GM12872 (cell line): Measurements from ENCODE around the gene MYEOV.

Experiments
- TF ChIP-seq, protein P1 (sequence below): IDR thresholded peaks from 3 replicates; pipeline ENCODE4 v1.5.1; 2011; ENCODE audit warnings: low read depth, mild to moderate bottlenecking, low read length, moderate library complexity; ENCODE audit not compliant: insufficient read depth

MYEOV gene

DNA sequence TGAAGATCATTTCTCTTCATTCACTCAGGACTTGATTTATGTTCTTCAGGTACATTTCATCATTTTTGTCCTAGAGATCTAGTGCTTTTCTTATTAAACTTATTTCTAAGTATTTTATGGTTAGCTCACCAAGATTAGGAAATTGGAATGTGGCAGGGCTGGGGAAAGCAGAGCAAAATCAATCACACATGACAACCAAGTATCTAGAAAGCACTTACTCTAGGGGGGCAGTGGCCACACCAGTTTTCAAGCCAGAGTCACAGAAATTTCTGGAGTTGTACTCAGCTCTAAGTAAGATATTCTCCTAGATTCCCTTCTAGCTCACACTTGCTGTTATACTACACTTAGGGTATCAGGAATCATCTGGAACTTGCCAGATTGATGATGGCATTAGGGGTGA lies 33.3 kb upstream of the MYEOV start:
- TF ChIP-seq, protein P1, sequence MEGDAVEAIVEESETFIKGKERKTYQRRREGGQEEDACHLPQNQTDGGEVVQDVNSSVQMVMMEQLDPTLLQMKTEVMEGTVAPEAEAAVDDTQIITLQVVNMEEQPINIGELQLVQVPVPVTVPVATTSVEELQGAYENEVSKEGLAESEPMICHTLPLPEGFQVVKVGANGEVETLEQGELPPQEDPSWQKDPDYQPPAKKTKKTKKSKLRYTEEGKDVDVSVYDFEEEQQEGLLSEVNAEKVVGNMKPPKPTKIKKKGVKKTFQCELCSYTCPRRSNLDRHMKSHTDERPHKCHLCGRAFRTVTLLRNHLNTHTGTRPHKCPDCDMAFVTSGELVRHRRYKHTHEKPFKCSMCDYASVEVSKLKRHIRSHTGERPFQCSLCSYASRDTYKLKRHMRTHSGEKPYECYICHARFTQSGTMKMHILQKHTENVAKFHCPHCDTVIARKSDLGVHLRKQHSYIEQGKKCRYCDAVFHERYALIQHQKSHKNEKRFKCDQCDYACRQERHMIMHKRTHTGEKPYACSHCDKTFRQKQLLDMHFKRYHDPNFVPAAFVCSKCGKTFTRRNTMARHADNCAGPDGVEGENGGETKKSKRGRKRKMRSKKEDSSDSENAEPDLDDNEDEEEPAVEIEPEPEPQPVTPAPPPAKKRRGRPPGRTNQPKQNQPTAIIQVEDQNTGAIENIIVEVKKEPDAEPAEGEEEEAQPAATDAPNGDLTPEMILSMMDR: no peak

DNA sequence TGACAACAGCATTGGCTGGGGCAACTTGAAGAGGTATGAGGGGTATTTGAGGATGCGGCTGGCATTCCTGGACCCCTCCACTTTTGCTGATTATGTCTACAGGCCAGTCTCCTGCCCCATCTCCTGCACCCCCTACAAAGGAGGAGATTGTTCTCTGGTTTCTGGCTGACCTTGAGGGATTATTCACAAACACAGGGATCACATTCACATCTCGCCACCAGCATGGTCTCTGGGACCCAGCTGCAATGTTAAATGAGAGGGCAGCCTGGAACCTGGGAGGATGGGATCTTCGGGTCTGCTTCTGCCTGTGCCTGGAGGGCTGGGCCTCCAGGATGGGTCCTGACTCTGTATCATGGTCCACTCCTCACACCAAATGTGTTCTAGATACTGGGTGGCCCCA lies 32.8 kb upstream of the MYEOV start:
- TF ChIP-seq, protein P1: no peak

DNA sequence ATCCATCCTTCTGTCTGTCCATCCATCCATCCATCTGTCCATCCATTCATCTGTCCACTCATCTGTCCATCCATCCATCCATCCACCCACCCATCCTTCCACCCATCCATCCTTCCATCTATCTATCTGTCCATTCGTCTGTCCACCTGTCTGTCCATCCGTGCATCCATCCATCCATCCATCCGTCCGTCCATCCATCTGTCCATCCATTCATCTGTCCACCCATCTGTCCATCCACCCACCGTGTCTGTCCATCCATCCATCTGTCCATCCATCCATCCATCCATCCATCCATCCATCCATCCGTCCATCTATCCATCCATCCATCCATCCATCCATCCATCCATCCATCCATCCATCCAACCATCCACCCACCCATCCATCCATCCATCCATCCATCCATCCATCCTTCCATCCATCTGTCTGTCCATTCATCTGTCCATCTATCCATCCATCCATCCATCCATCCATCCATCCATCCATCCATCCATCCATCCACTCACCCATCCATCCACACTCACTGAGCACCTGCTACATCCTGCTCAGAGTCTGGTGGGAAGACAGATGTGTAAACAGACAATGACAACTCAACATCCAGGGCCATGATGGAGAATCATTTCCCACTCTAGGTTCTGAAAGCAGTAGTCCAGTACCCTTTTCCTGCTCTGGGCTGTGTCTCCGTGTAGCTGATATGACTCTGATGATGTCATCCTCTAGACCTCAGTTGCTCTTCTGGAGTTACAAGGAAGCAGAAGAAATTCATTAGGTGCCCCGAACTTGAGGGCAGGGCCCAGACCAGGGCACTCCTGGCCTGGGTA lies 30.8 kb upstream of the MYEOV start:
- TF ChIP-seq, protein P1: no peak

DNA sequence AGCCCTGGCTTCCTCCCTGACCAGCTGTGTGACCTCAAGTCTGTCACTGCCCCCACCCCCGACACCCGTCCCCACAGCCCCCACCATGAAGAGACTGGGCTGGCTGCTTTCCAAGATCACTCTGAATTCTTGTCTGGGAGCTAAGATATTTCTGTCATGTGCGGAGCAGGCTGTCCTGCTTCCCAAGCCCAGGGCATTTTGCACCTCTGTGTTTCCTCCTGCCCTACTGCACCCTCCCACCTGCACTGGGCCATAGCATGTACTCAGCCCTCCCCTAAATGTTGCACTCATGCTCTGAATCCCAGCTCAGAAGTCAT lies 30.3 kb upstream of the MYEOV start:
- TF ChIP-seq, protein P1: no peak

DNA sequence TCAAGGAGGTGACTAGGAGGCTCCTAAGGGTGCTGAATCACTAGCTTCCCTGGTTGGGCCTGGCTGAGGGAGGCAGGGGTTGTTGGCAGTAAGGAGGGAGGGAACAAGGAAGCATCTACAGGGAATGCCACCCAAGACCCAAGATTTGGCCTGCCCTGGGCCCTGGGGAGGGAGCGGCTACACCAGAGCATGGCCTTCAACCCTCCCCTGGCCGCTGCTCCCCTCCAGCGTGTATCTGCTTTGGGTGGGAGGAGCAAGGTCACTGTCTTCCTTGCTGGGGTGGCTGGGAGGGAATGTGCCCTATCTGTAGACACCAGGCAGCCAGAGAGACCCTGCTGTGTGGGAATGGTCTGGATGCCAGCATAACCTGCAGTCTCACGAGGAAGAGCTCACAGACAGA lies 29.5 kb upstream of the MYEOV start:
- TF ChIP-seq, protein P1: no peak

DNA sequence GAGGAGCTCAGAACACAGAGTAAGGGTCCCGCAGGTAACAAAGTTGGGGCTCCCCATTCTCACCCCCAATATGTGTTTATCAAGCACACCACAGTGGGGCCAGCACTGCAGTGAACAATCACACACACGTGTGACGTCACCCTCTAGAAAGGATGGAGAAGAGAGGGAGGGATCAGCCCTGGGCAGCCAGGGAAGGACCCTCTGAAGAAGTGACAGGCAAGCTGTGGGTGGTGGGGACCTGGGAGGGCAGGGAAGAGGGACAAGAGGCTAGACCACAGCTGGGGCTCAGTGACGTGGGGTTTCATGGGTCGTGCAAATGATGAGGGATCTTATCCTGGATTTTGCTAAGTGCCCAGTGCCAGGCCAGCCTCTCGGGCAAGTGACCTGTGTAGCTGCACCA lies 28.7 kb upstream of the MYEOV start:
- TF ChIP-seq, protein P1: no peak

DNA sequence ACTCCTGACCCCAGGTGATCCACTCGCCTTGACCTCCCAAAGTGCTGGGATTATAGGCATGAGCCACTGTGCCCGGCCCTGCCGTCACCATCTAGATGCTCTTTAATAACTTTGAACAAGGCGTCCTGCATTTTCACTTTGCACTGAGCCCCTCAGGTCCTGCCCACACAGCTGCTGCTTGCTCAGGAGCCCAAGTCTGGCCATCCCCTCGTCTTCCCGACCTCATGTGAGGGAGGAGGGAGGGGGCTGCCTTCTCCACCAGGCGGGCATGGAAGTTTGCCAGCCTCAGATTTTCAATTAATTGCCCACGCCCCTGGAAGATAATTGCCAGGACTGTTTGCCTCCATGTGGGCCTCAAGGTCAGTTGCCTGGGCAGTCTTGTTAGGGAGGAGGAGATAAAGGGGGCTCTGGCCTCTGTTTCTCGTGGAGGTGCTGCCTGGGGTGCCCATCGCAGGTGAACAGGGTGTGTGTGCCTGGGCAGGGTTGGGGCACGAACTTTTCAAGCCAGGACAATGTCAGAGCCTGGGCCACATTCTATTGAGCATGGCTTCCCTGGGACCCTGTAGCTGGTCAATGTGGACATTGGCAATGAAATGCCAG lies 27.9 kb upstream of the MYEOV start:
- TF ChIP-seq, protein P1: no peak
